Measurements from ENCODE around the gene DUSP5. TPM values are rescaled to one million over a fixed set of nuclear protein-coding genes. Genes with fewer than 3 reads are reported as not detected.

The DUSP5 gene
- total RNA-seq, 2 experiments from 2014 or later: 102 to 223 TPM

DNA sequence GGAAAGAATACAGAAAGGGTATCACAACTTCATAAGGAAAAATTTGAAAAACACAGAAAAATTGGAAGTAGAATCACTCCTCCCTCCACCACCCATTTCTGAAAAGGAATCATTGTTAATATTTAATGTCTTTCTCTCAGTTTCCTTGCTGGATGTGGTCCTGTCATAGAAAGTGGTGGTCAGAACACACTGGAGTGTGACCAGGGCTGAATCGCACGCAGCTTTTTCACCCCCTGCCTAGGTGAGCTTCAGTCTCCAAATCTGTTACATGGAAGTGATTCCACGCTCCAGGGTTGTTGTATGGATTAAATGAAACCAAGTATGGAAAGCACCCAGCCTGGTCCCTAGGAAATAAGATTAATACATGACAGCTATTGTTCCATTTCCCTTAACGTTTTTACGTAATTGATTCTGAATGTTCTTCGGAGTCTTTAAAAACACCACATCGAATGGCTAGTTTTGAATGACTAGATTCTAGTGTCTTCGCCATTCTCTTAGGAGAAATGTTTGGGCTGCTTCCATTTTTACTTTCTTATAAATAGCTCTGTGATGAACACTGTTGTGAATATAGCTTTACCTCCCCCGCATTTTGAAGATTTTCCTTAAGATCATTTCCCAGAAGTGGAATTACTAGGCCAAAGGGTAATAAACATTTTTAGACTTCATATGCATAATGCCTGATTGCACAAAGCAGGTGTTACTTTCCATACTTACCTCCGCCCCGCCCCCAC, 10.9 kb upstream of the DUSP5 start:
- ATAC-seq (no peak), DNase-seq (no peak)
- Mint-ChIP-seq H3K4me3 (no peak overlapping the region), H3K27ac (no peak overlapping the region), H3K27me3 (peaks cover 1% of the 10 kb centered on the region), H3K4me1 (peaks cover 22% of the 10 kb centered on the region), H3K9me3 (ENCODE audit: low read depth) (no peaks in the 10 kb centered on the region), H3K36me3 (peaks cover 3% of the 10 kb centered on the region)
- CTCF ChIA-PET: no interaction called here

- no peak overlapping the region for H3K27ac Mint-ChIP-seq
- DNase-seq: no peak
- CTCF ChIA-PET: interaction anchor here (1.1 kb wide), 1 partner anchor 131 kb away, joined by 3 read pairs; no protein-coding TSS in a partner anchor
- peaks cover 25% of the 10 kb centered on the region for H3K4me1 Mint-ChIP-seq
- peaks cover 3% of the 10 kb centered on the region for H3K36me3 Mint-ChIP-seq
- H3K4me3 Mint-ChIP-seq: no peak overlapping the region
- no peaks in the 10 kb centered on the region for H3K9me3 Mint-ChIP-seq (ENCODE audit: low read depth)
- H3K27me3 Mint-ChIP-seq: no peaks in the 10 kb centered on the region
- no peak for ATAC-seq
These were observed 10.0 kb upstream of the DUSP5 start for GRCh38 chr10:110487411-110488331.

- Mint-ChIP-seq H3K27me3 (no peaks in the 10 kb centered on the region), H3K27ac (no peak overlapping the region), H3K4me1 (peaks cover 25% of the 10 kb centered on the region), H3K9me3 (ENCODE audit: low read depth) (no peaks in the 10 kb centered on the region), H3K4me3 (no peak overlapping the region), H3K36me3 (peaks cover 3% of the 10 kb centered on the region)
- no peak for DNase-seq
- CTCF ChIA-PET: interaction anchor here (1.1 kb wide), 1 partner anchor 131 kb away, joined by 3 read pairs; no protein-coding TSS in a partner anchor
- ATAC-seq: no peak
These were observed 9.4 kb upstream of the DUSP5 start for GRCh38 chr10:110488332-110488681.

- DNase-seq (no peak), ATAC-seq (no peak)
- peaks cover 25% of the 10 kb centered on the region for H3K4me1 Mint-ChIP-seq
- CTCF ChIA-PET: interaction anchor here (1.1 kb wide), 1 partner anchor 132 kb away, joined by 3 read pairs; no protein-coding TSS in a partner anchor
- no peak overlapping the region for H3K27ac Mint-ChIP-seq
- H3K4me3 Mint-ChIP-seq: no peak overlapping the region
- peaks cover 6% of the 10 kb centered on the region for H3K36me3 Mint-ChIP-seq
- no peaks in the 10 kb centered on the region for H3K27me3 Mint-ChIP-seq
- no peaks in the 10 kb centered on the region for H3K9me3 Mint-ChIP-seq (ENCODE audit: low read depth)
These were observed 8.8 kb upstream of the DUSP5 start for GRCh38 chr10:110488940-110489339.

- H3K4me1 Mint-ChIP-seq: peaks cover 34% of the 10 kb centered on the region
- no peak overlapping the region for H3K27ac Mint-ChIP-seq
- CTCF ChIA-PET: interaction anchor here (0.9 kb wide), 1 partner anchor 123 kb away, joined by 3 read pairs; no protein-coding TSS in a partner anchor
These were observed 7.1 kb upstream of the DUSP5 start for GRCh38 chr10:110490640-110491039.

GRCh38 chr10:110491346-110491745, 6.4 kb upstream of the DUSP5 start:
- DNase-seq (no peak), ATAC-seq (no peak)
- no peak overlapping the region for H3K27ac Mint-ChIP-seq
- no peaks in the 10 kb centered on the region for H3K27me3 Mint-ChIP-seq
- no peak overlapping the region for H3K4me3 Mint-ChIP-seq
- peaks cover 40% of the 10 kb centered on the region for H3K4me1 Mint-ChIP-seq
- no peaks in the 10 kb centered on the region for H3K9me3 Mint-ChIP-seq (ENCODE audit: low read depth)
- CTCF ChIA-PET: interaction anchor here (0.9 to 1.3 kb wide), 3 partner anchors 9 to 137 kb away, joined by 3 to 6 read pairs (median 3); no protein-coding TSS in a partner anchor
- H3K36me3 Mint-ChIP-seq: peaks cover 14% of the 10 kb centered on the region

More at GRCh38 chr10:110490640-110491039, 7.1 kb upstream of the DUSP5 start:
- DNase-seq (no peak), ATAC-seq (no peak)
- Mint-ChIP-seq H3K36me3 (peaks cover 12% of the 10 kb centered on the region), H3K27me3 (no peaks in the 10 kb centered on the region), H3K4me3 (no peak overlapping the region), H3K9me3 (ENCODE audit: low read depth) (no peaks in the 10 kb centered on the region)

DNA sequence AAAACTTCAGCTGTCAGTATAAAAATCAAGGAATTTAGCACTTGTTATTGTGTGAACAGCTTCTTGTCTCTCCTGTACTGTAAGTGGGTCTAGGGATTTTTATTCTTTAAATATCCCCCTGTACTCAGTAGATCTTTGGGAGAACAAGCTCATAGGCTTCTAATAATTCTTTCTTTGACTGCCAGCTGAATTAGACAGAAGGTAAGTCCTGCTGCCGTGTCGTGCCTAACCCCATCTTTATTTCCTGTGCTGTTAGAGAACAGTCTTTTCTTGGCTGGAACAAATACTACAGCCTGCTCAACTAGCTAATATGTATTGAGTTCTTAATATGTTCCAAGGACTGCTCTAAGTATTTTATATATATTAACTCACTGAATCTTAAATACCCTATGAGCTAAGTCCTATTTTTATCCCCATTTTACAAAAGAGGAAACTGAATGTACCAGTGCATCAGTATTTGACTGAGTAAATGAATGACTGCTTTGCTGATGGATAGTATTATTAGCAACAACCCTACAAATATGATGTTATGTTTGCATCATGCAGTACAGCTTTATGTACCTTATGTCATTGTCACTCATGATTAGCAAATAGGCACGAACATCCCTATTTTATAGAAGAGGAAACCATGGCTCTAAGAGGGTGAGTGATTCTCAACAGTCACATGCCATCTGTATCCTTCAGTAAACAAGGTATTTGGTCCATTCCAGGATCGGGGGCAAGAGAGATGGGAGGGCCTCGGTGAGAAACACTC, 5.5 kb upstream of the DUSP5 start:
- peaks cover 14% of the 10 kb centered on the region for H3K36me3 Mint-ChIP-seq
- no peaks in the 10 kb centered on the region for H3K27me3 Mint-ChIP-seq
- ATAC-seq: no peak
- H3K4me1 Mint-ChIP-seq: peaks cover 45% of the 10 kb centered on the region
- no peak for DNase-seq
- CTCF ChIA-PET: interaction anchor here (0.8 to 1.3 kb wide), 3 partner anchors 10 to 138 kb away, joined by 3 to 6 read pairs (median 3); no protein-coding TSS in a partner anchor
- H3K27ac Mint-ChIP-seq: no peak overlapping the region
- no peaks in the 10 kb centered on the region for H3K9me3 Mint-ChIP-seq (ENCODE audit: low read depth)
- no peak overlapping the region for H3K4me3 Mint-ChIP-seq

GRCh38 chr10:110493832-110494426, 3.8 kb upstream of the DUSP5 start:
- no peak for DNase-seq
- H3K36me3 Mint-ChIP-seq: peaks cover 17% of the 10 kb centered on the region
- no peaks in the 10 kb centered on the region for H3K9me3 Mint-ChIP-seq (ENCODE audit: low read depth)
- ATAC-seq: no peak
- peaks cover 35% of the 10 kb centered on the region for H3K4me1 Mint-ChIP-seq
- H3K27ac Mint-ChIP-seq: no peak overlapping the region
- H3K27me3 Mint-ChIP-seq: no peaks in the 10 kb centered on the region
- CTCF ChIA-PET: interaction anchor here (1.2 to 1.5 kb wide), 2 partner anchors 21 to 139 kb away, joined by 4 to 7 read pairs; no protein-coding TSS in a partner anchor
- H3K4me3 Mint-ChIP-seq: no peak overlapping the region

DNA sequence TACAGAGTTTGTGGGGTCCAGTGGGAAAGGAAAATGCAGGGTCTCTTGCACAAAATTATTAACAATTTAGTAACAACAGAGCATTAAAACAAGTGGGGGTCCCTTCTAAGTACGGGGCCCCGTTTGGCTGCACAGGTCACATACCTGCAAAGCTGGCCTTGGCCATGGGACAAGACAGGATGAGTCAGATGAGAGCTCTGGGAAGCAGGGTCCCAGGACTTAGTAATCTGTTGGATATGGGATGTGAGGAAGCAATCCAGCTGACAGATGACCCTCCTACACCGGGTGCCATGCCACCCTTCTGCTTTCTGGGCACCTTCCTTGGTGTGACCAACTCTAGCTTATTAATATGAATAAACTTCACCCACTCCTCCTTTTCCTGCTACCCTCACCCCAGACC, 3.2 kb upstream of the DUSP5 start:
- Mint-ChIP-seq H3K27me3 (no peaks in the 10 kb centered on the region), H3K9me3 (ENCODE audit: low read depth) (no peaks in the 10 kb centered on the region), H3K36me3 (peaks cover 23% of the 10 kb centered on the region), H3K4me3 (no peak overlapping the region), H3K4me1 (peaks cover 29% of the 10 kb centered on the region), H3K27ac (no peak overlapping the region)
- DNase-seq (no peak), ATAC-seq (no peak)
- CTCF ChIA-PET: interaction anchor here (1.2 to 1.5 kb wide), 3 partner anchors 21 to 161 kb away, joined by 3 to 7 read pairs (median 4); no protein-coding TSS in a partner anchor

DNA sequence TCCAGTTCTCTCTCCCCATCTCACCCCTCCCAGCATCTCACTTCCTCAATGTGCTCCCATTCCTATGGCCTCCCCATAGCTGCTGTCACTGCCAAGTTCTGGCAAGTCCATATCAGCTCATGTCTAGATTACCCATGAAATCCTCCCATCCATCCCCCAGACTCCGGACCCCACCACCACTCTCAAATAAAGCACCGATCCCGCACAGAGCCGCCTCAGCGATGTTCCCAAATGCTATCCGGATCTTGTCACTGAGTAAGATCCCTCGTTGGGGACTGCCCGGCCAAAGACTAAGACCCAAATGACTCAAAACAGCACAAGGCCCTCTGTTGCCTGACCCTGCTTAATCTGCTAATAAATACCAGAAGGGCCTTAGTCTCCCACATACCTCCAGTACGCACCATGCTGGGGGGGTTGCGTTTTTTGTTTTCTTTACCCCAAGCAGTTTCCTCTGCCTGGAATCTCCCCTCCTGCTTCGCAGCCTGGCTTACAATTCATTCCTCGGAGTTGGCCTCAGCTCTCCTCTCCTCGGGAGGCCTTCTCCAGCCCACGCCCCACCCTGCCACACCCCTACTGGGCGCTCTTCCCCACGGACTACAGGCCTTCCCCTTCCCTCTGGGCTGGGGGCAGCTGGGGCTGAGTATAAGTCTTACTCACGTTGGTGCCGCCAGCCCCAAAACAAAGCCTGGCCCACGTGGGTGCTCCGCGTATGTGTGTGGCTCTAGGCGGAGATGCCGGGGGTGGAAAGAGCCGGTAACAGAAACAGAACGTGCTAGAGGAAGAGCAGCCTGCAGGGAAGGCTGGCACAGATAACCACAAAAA, 1.8 kb upstream of the DUSP5 start:
- peaks cover 35% of the 10 kb centered on the region for H3K36me3 Mint-ChIP-seq
- CTCF ChIA-PET: interaction anchor here (1.2 to 1.3 kb wide), 3 partner anchors 11 to 162 kb away, joined by 3 to 9 read pairs (median 3); no protein-coding TSS in a partner anchor
- no peaks in the 10 kb centered on the region for H3K27me3 Mint-ChIP-seq
- H3K4me3 Mint-ChIP-seq: peak overlapping the region; percentile 99
- H3K9me3 Mint-ChIP-seq (ENCODE audit: low read depth): no peaks in the 10 kb centered on the region
- ATAC-seq: no peak
- peak overlapping the region; percentile 87 for H3K27ac Mint-ChIP-seq
- H3K4me1 Mint-ChIP-seq: peaks cover 38% of the 10 kb centered on the region
- peak; percentile 63 for DNase-seq

GRCh38 chr10:110496553-110497437, 912 bp upstream of the DUSP5 start:
- H3K27me3 Mint-ChIP-seq: no peaks in the 10 kb centered on the region
- peaks cover 47% of the 10 kb centered on the region for H3K4me1 Mint-ChIP-seq
- CTCF ChIA-PET: interaction anchor here (0.7 to 3.9 kb wide), 9 partner anchors 12 to 191 kb away, joined by 3 to 37 read pairs (median 4); partner anchors contain the start of gene SMNDC1
- no peak for DNase-seq
- ATAC-seq: no peak
- H3K27ac Mint-ChIP-seq: peak overlapping the region; percentile 87
- H3K4me3 Mint-ChIP-seq: peak overlapping the region; percentile 99
- no peaks in the 10 kb centered on the region for H3K9me3 Mint-ChIP-seq (ENCODE audit: low read depth)
- H3K36me3 Mint-ChIP-seq: peaks cover 42% of the 10 kb centered on the region
